HepG2 (cell line): ENCODE measurements around the gene ZNF230. TPM values are rescaled to one million over a fixed set of nuclear protein-coding genes. Genes with fewer than 3 reads are reported as not detected.

Experiments used
- CBX1 ChIP-seq: IDR thresholded peaks from one replicate; pipeline ENCODE4 v1.6.1; 2016; ENCODE audit warnings: antibody characterized with exemption, low read depth
- E2F5 ChIP-seq: sonication (generic); formaldehyde crosslinking; conservative IDR thresholded peaks from 2 replicates; pipeline ENCODE4 v1.4.0; 2020; ENCODE audit warnings: missing genetic modification reagents
- MEF2D ChIP-seq: sonication (generic); formaldehyde crosslinking; IDR thresholded peaks from 2 replicates; pipeline ENCODE4 v1.5.1; 2020; ENCODE audit warnings: mild to moderate bottlenecking, missing genetic modification reagents
- MTA3 ChIP-seq: sonication (generic); formaldehyde crosslinking; IDR thresholded peaks from 2 replicates; pipeline ENCODE4 v1.4.0; 2020; ENCODE audit warnings: missing genetic modification reagents
- NR2F1 ChIP-seq, 2 experiments: fragments of 450-650 bp in 1 of 2; formaldehyde crosslinking in 1 of 2; IDR thresholded peaks; 2 replicates each; pipeline versions ENCODE4 v1.5.0 to v1.6.1; 2016 to 2020; ENCODE audit warnings: mild to moderate bottlenecking in 1 of 2, missing compliant biosample characterization in 1 of 2, missing genetic modification reagents in 1 of 2, moderate library complexity in 1 of 2
- PATZ1 ChIP-seq: sonication (generic); formaldehyde crosslinking; IDR thresholded peaks from 2 replicates; pipeline ENCODE4 v1.4.0; 2020; ENCODE audit warnings: missing genetic modification reagents
- REPIN1 ChIP-seq: sonication (generic); formaldehyde crosslinking; IDR thresholded peaks from 2 replicates; pipeline ENCODE4 v1.8.0; 2022; ENCODE audit warnings: missing genetic modification reagents, low read depth, mild to moderate bottlenecking, borderline replicate concordance
- RFXANK ChIP-seq: IDR thresholded peaks from 2 replicates; pipeline ENCODE4 v1.6.1; 2016
- TAF1 ChIP-seq: sonication (generic); formaldehyde crosslinking; IDR thresholded peaks from 2 replicates; pipeline ENCODE4 v1.4.0; 2020; ENCODE audit warnings: missing genetic modification reagents
- TCF7 ChIP-seq: sonication (generic); IDR thresholded peaks from 2 replicates; pipeline ENCODE4 v1.6.1; 2016; ENCODE audit warnings: antibody characterized with exemption, low read depth
- ZBTB43 ChIP-seq: sonication (generic); formaldehyde crosslinking; conservative IDR thresholded peaks from 2 replicates; pipeline ENCODE4 v1.4.0; 2020; ENCODE audit warnings: missing genetic modification reagents
- ZFP36 ChIP-seq: fragments of 150-350 bp; IDR thresholded peaks from 2 replicates; pipeline ENCODE4 v1.6.1; 2018; ENCODE audit warnings: borderline replicate concordance, low read length, low read depth; ENCODE audit not compliant: partially characterized antibody
- ZNF12 ChIP-seq: sonication (generic); formaldehyde crosslinking; IDR thresholded peaks from 2 replicates; pipeline ENCODE4 v1.5.0; 2020; ENCODE audit warnings: missing genetic modification reagents
- ZNF441 ChIP-seq: sonication (generic); formaldehyde crosslinking; IDR thresholded peaks from 2 replicates; pipeline ENCODE4 v1.7.0; 2021; ENCODE audit warnings: missing genetic modification reagents, borderline replicate concordance
- ZNF552 ChIP-seq: sonication (generic); formaldehyde crosslinking; IDR thresholded peaks from 2 replicates; pipeline ENCODE4 v1.9.0; 2022; ENCODE audit warnings: missing genetic modification reagents, mild to moderate bottlenecking, borderline replicate concordance
- ZNF891 ChIP-seq: sonication (generic); formaldehyde crosslinking; IDR thresholded peaks from 2 replicates; pipeline ENCODE4 v1.5.0; 2020; ENCODE audit warnings: mild to moderate bottlenecking, missing genetic modification reagents
- polyA plus RNA-seq, 8 experiments: library from polyadenylated mRNA; depleted of rRNA in 3 of 8; stranded (reverse) in 7 of 8; unstranded in 1 of 8; fragments of >200 nt; fragmentation: Illumina TruSeq in 4 of 8; extraction: Trizol in 4 of 8; gene quantifications; 2 replicates each; pipeline versions ENCODE4 v1.2.1 to v1.2.3, GENCODE V29; 2011 to 2016; ENCODE audit warnings: low read depth in 4 of 8, missing spikeins in 1 of 8, mixed read lengths in 1 of 8; ENCODE audit not compliant: insufficient read depth in 1 of 8
- total RNA-seq, 5 experiments: library from RNA; depleted of rRNA; stranded (reverse); fragments of >200 nt; fragmentation: Illumina TruSeq; extraction: Trizol; gene quantifications; 2 replicates each; pipeline ENCODE4 v1.2.3, GENCODE V29; 2016; ENCODE audit warnings: low read depth in 1 of 5
- TF ChIP-seq, protein P1 (sequence below): sonication (generic); formaldehyde crosslinking; IDR thresholded peaks from 2 replicates; pipeline ENCODE4 v1.4.0; 2020; ENCODE audit warnings: mild to moderate bottlenecking, missing genetic modification reagents
- TF ChIP-seq, protein P2 (sequence below): sonication (generic); formaldehyde crosslinking; IDR thresholded peaks from 2 replicates; pipeline ENCODE4 v1.5.1; 2020; ENCODE audit warnings: missing genetic modification reagents, mild to moderate bottlenecking, borderline replicate concordance
- TF ChIP-seq, protein P3 (sequence below): sonication (generic); formaldehyde crosslinking; IDR thresholded peaks from 2 replicates; pipeline ENCODE4 v1.5.0; 2020; ENCODE audit warnings: missing genetic modification reagents
- TF ChIP-seq, protein P4 (sequence below): sonication (generic); formaldehyde crosslinking; IDR thresholded peaks from 2 replicates; pipeline ENCODE4 v1.5.0; 2020; ENCODE audit warnings: missing genetic modification reagents

Gene ZNF230
- total and polyA plus RNA-seq, 2 of the 13 experiments (the other 11 are each of a cell fraction or from before 2014, with no cell fraction given), result 2.4 to 5.5 TPM

GRCh38 chr19:44002566-44003460 is at the start of gene ZNF230 (continued):
- no peak for TF ChIP-seq E2F5 (CRISPR knock-in tag)
- no peak; the same call in 1 of the 2 replicates for TF ChIP-seq MEF2D (CRISPR knock-in tag)
- TF ChIP-seq RFXANK (CRISPR knock-in tag), result no peak
- TF ChIP-seq ZNF552 (CRISPR knock-in tag), result no peak; the same call in 1 of the 2 replicates
- peak; percentile 19; the same call in 1 of the 2 replicates for TF ChIP-seq TCF7
- peak; percentile 97 for TF ChIP-seq ZNF441 (CRISPR knock-in tag)
- no peak for TF ChIP-seq ZBTB43 (CRISPR knock-in tag)
- TF ChIP-seq, protein P1, sequence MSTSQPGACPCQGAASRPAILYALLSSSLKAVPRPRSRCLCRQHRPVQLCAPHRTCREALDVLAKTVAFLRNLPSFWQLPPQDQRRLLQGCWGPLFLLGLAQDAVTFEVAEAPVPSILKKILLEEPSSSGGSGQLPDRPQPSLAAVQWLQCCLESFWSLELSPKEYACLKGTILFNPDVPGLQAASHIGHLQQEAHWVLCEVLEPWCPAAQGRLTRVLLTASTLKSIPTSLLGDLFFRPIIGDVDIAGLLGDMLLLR (CRISPR knock-in tag), result no peak
- no peak for TF ChIP-seq CBX1
- TF ChIP-seq NR2F1 (CRISPR knock-in tag; IDR thresholded peaks at IDR 0.05), result 0 out of 4 replicates have a peak, but pooled peaks of 1 of the 2 experiments have one; percentile 13
- TF ChIP-seq, protein P2, sequence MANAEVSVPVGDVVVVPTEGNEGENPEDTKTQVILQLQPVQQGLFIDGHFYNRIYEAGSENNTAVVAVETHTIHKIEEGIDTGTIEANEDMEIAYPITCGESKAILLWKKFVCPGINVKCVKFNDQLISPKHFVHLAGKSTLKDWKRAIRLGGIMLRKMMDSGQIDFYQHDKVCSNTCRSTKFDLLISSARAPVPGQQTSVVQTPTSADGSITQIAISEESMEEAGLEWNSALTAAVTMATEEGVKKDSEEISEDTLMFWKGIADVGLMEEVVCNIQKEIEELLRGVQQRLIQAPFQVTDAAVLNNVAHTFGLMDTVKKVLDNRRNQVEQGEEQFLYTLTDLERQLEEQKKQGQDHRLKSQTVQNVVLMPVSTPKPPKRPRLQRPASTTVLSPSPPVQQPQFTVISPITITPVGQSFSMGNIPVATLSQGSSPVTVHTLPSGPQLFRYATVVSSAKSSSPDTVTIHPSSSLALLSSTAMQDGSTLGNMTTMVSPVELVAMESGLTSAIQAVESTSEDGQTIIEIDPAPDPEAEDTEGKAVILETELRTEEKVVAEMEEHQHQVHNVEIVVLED, result peak; percentile 84
- TF ChIP-seq, protein P3, sequence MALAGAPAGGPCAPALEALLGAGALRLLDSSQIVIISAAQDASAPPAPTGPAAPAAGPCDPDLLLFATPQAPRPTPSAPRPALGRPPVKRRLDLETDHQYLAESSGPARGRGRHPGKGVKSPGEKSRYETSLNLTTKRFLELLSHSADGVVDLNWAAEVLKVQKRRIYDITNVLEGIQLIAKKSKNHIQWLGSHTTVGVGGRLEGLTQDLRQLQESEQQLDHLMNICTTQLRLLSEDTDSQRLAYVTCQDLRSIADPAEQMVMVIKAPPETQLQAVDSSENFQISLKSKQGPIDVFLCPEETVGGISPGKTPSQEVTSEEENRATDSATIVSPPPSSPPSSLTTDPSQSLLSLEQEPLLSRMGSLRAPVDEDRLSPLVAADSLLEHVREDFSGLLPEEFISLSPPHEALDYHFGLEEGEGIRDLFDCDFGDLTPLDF (CRISPR knock-in tag), result peak; percentile 58
- 0 out of 2 replicates have a peak, but pooled peaks have one; percentile 5 for TF ChIP-seq PATZ1 (CRISPR knock-in tag)
- TF ChIP-seq ZNF12 (CRISPR knock-in tag), result no peak
- no peak; the same call in 1 of the 2 replicates for TF ChIP-seq REPIN1 (CRISPR knock-in tag)
- TF ChIP-seq, protein P4, sequence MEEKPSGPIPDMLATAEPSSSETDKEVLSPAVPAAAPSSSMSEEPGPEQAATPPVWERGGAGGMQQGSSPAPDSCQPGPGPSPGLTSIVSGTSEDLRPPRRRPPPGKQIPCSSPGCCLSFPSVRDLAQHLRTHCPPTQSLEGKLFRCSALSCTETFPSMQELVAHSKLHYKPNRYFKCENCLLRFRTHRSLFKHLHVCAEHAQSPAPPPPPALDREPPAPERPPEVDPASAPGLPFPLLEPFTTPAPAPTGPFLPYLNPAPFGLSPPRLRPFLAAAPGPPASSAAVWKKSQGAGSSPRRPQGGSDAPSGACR (CRISPR knock-in tag), result no peak
- no peak for TF ChIP-seq ZFP36
- TF ChIP-seq TAF1 (CRISPR knock-in tag), result peak; percentile 49
- 0 out of 2 replicates have a peak, but pooled peaks have one; percentile 1 for TF ChIP-seq ZNF891 (CRISPR knock-in tag)
- TF ChIP-seq MTA3 (CRISPR knock-in tag), result no peak
